GM12801 (cell line): Measurements from ENCODE around the gene PCBP3.

Experiments
- CTCF ChIP-seq: IDR thresholded peaks from one replicate; pipeline ENCODE4 v1.5.1; 2011; ENCODE audit warnings: control low read depth; ENCODE audit not compliant: insufficient read length; ENCODE audit errors: extremely low read depth

The PCBP3 gene

DNA sequence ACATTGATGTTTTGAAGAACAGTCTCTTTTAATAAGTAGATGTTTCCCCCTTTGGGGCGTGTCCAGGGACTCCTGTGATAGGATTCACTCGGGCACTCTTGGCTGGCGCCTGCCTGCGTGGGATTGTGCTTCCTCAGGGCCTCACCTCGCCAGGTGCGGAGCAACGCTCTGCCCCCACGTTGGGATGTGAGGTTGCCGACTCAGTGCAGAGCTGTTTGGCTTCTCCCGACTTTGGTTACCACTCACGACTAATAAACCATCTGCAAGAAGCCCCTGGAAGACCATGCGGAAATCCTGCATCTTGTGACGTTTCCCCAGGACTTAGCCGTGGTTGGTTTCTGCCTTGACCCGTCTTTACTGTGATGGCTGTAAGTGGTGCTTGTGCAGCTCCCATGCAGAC lies 106.4 kb downstream of the PCBP3 start:
- TF ChIP-seq CTCF, result no peak

DNA sequence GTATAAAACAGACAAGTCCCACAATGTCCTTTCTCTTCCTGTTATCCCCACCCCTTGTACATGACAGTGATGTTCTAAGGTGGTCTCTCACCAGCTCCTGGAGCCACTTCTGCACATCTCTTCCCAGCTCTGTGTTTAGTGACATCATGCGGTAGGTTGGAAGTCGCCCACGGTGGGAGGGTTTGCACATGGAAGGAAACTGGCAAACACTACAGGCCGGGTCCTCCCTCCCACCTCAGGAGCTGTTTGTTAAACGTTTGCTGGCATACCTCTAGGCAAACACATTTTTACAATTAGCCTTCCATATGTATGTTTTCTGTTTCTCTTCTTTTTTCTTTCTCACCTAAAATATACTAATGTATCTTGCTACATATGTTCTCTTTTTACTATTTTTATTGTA lies 107.4 kb downstream of the PCBP3 start:
- no peak for TF ChIP-seq CTCF

GRCh38 chr21:45753445-45753844 lies 109.9 kb downstream of the PCBP3 start:
- no peak for TF ChIP-seq CTCF

DNA sequence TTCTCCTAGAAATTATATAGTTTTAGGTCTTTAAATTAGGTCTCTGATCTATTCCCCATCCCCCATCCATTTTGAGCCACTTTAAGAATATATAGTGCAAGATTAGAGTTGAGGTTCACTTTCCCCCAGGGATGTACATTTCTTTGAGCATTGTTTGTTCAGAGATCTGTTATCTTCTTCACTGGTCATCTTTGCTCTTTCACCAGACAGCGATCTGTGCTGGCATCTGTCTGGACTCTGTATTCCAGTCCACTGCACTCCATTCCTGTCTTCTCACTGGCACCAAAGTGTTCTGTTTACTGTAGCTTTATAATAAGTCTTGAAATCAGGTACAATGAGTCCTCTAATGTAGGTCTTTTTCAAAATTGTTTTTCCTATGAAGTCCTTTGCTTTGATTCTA lies 112.5 kb downstream of the PCBP3 start:
- TF ChIP-seq CTCF, result no peak

DNA sequence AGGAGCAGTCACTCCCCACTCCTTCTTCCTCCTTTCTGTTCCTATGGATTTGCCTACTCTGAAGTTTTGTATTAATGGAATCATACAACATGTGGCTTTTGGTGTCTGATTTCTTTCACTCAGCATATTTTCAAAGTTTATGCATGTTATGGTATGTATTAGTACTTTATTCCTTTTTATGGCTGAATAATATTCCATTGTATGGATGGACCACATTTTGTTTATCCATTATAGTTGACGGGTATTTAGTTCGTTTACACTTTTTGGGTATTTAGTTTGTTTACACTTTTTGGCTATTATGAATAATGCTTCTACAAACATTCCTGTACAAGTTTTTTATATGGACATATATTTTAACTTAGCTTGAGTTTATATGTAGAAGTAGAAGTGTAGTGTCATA lies 113.1 kb downstream of the PCBP3 start:
- TF ChIP-seq CTCF, result no peak

GRCh38 chr21:45761704-45762103 lies 118.2 kb downstream of the PCBP3 start:
- no peak for TF ChIP-seq CTCF

DNA sequence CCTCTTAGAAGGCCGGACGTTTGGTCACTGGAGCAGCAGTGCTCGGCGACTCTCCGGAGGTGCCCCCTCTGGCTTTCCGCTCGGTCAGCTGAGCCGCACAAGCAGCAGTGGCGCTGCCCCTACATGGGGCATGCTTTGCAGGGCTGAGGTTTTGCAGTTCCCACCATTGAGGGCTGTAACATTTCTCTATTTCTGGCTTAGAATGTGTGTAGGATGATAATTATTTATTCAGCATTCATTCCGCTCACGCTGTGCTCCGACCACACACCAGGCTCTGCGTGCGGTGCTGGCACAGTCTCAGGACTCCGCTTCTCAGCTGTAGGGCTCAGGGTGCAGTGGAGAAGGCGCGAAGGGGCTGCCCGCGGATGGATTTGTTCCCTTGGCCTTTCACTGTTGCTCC lies 119.5 kb downstream of the PCBP3 start:
- no peak for TF ChIP-seq CTCF

DNA sequence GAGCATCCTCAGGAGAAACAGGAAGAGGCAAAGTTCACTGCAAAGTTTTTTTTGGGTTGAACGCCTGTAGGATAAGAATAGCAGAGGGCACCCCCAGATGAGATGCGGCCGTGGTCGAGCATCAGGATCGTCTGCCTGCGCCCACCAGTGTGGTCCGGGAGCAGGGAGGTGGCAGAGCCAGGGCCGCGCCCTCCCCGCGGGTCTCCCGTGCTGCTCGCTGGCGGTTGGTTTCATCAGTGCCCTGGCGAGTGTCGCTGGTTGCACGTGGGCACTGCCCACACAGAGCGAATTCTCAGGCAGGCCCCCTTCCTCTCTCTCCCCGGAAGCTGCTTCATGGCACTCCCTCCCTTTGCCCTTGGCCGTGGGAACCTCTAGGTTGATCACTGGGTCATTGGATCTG lies 120.0 kb downstream of the PCBP3 start:
- no peak for TF ChIP-seq CTCF
